Hindlimb muscle (tissue), 1 donor: Measurements from ENCODE around the gene CDC34. TPM values are rescaled to one million over a fixed set of nuclear protein-coding genes. Genes with fewer than 3 reads are reported as not detected.

Experiments used
- DNase-seq: peaks from one replicate; pipeline ENCODE4 v3.0.0-alpha.2; 2013
- polyA plus RNA-seq: library from polyadenylated mRNA; unstranded; fragments of 120-200 nt; gene quantifications from one replicate; pipeline ENCODE4 v1.2.1, GENCODE V29; 2013; ENCODE audit not compliant: insufficient read length

The CDC34 gene
- polyA plus RNA-seq, 1 donor, result 78.5 TPM

- no peak for DNase-seq
Observed at GRCh38 chr19:543910-544608, 12.5 kb downstream of the CDC34 start, which contains the start of gene GZMM. Gene GZMM (plus strand): TSS chr19:544053. CDS start chr19:544072, 19 bp downstream.

GRCh38 chr19:547117-547516 is 15.6 kb downstream of the CDC34 start:
- no peak for DNase-seq

GRCh38 chr19:547836-548720 is 16.5 kb downstream of the CDC34 start:
- DNase-seq, result no peak

- no peak for DNase-seq
Observed at GRCh38 chr19:548886-549830, 17.6 kb downstream of the CDC34 start.

- no peak for DNase-seq
Observed at GRCh38 chr19:554817-555216, 23.3 kb downstream of the CDC34 start.

GRCh38 chr19:555474-555808 is 23.9 kb downstream of the CDC34 start:
- no peak for DNase-seq

- no peak for DNase-seq
Observed at GRCh38 chr19:556611-557382, 25.2 kb downstream of the CDC34 start.

- DNase-seq, result no peak
Observed at GRCh38 chr19:558770-559439, 27.3 kb downstream of the CDC34 start.

- no peak for DNase-seq
Observed at GRCh38 chr19:560121-560520, 28.6 kb downstream of the CDC34 start.

- no peak for DNase-seq
Observed at GRCh38 chr19:566403-566802, 34.8 kb downstream of the CDC34 start.

GRCh38 chr19:566844-567243 is 35.3 kb downstream of the CDC34 start:
- DNase-seq, result no peak

- no peak for DNase-seq
Observed at GRCh38 chr19:567296-567900, 35.8 kb downstream of the CDC34 start.

- DNase-seq, result no peak
Observed at GRCh38 chr19:570251-570686, 38.7 kb downstream of the CDC34 start.

- DNase-seq, result peak; percentile 35
Observed at GRCh38 chr19:570937-571565, 39.5 kb downstream of the CDC34 start.

- no peak for DNase-seq
Observed at GRCh38 chr19:571566-571974, 40.0 kb downstream of the CDC34 start.

GRCh38 chr19:572140-572742 is 40.7 kb downstream of the CDC34 start, which contains the start of gene BSG:
Gene BSG (plus strand): TSS chr19:572596. CDS start chr19:572635, 39 bp downstream.
- DNase-seq, result peak; percentile 99

- DNase-seq, result peak; percentile 62
Observed at GRCh38 chr19:572743-573518, 41.4 kb downstream of the CDC34 start.

- no peak for DNase-seq
Observed at GRCh38 chr19:573519-573825, 41.9 kb downstream of the CDC34 start.
